Uterus (tissue), 2 donors: ENCODE data around the gene ZNF219.

Experiments
- CTCF ChIP-seq, 4 experiments: fragments of 200-600 bp in 2 of 4; fragments of 450-650 bp in 2 of 4; sonication (generic) in 2 of 4; IDR thresholded peaks; one replicate each; pipeline ENCODE4 v1.5.1; 2016 to 2019; ENCODE audit warnings: antibody characterized with exemption in 4 of 4, mild to moderate bottlenecking in 2 of 4, moderate library complexity in 1 of 4
- POLR2A ChIP-seq, 2 donors: fragments of 450-650 bp; IDR thresholded peaks; one replicate each; pipeline ENCODE4 v1.6.1; 2016; ENCODE audit warnings: antibody characterized with exemption in 2 of 2, mild to moderate bottlenecking in 1 of 2, moderate library complexity in 1 of 2

GRCh38 chr14:21083565-21084325, 14.7 kb downstream of the ZNF219 start:
- no peak for TF ChIP-seq CTCF (IDR thresholded peaks at IDR 0.05)
- TF ChIP-seq POLR2A (IDR thresholded peaks at IDR 0.05) = no peak
